Panc1 (cell line): ENCODE results near the gene AK8. TPM values are rescaled to one million over a fixed set of nuclear protein-coding genes. Genes with fewer than 3 reads are reported as not detected.

Experiments used
- ATAC-seq: fragments of 200-7000 bp; cut with Tn5 transposase; 2 replicates; pipeline ENCODE4 v1.9.1; 2020; ENCODE audit warnings: mild to moderate bottlenecking, moderate library complexity
- BruUV-seq: library from RNA; stranded (reverse); fragments of 400-500 nt; replicated peaks from 2 replicates; lab custom pipeline; 2021; lab: Mats Ljungman, UMichigan
- CTCF ChIA-PET: fragments of 300-600 bp; sonication (Branson Sonifier 250); formaldehyde crosslinking; loops from one replicate; lab custom pipeline; 2022; ENCODE audit warnings: antibody characterized with exemption; lab: Charles Lee
- POLR2A ChIA-PET: fragments of 300-600 bp; sonication (Branson Sonifier 250); formaldehyde crosslinking; loops from one replicate; lab custom pipeline; 2022; ENCODE audit warnings: antibody characterized with exemption; lab: Charles Lee
- DNase-seq: peaks from one replicate; pipeline ENCODE4 v3.0.0-alpha.2; 2010; ENCODE audit warnings: low read depth, low spot score
- H3K27ac ChIP-seq: 2 replicates; pipeline ENCODE4 v1.5.1; 2011; ENCODE audit warnings: mild to moderate bottlenecking, low read length, inconsistent platforms
- H3K27me3 ChIP-seq: fragments of 200-500 bp; sonication (Bioruptor generic); 2 replicates; pipeline ENCODE4 v1.6.0; 2014; ENCODE audit warnings: low read length, inconsistent platforms; ENCODE audit not compliant: control insufficient read depth, insufficient read depth
- H3K36me3 ChIP-seq: fragments of 200-500 bp; sonication (Bioruptor generic); 2 replicates; pipeline ENCODE4 v1.5.1; 2014; ENCODE audit warnings: inconsistent platforms, mild to moderate bottlenecking, low read length, moderate library complexity; ENCODE audit not compliant: control insufficient read depth, insufficient read depth
- H3K4me1 ChIP-seq: 2 replicates; pipeline ENCODE4 v1.5.1; 2011; ENCODE audit warnings: inconsistent platforms, mild to moderate bottlenecking, low read length, moderate library complexity; ENCODE audit not compliant: control insufficient read depth, insufficient read depth
- H3K4me3 ChIP-seq, 2 experiments: 2 replicates each; pipeline ENCODE4 v1.5.1; 2011 to 2012; ENCODE audit warnings: low read depth in 2 of 2, low read length in 2 of 2, mild to moderate bottlenecking in 2 of 2, inconsistent platforms in 1 of 2, moderate library complexity in 1 of 2
- H3K9me3 ChIP-seq: fragments of 200-500 bp; sonication (Bioruptor generic); 2 replicates; pipeline ENCODE4 v1.5.1; 2014; ENCODE audit warnings: low read depth, mild to moderate bottlenecking, inconsistent platforms, low read length, moderate library complexity; ENCODE audit not compliant: control insufficient read depth, insufficient read depth
- CTCF ChIP-seq: fragments of 450-650 bp; IDR thresholded peaks from 2 replicates; pipeline ENCODE4 v1.5.1; 2017; ENCODE audit warnings: mild to moderate bottlenecking
- POLR2AphosphoS5 ChIP-seq: IDR thresholded peaks from 2 replicates; pipeline ENCODE4 v1.6.1; 2012; ENCODE audit warnings: mild to moderate bottlenecking, low read depth, low read length, moderate library complexity
- REST ChIP-seq, 2 experiments: IDR thresholded peaks; 2 replicates each; pipeline ENCODE4 v1.6.1; 2011 to 2012; ENCODE audit warnings: low read depth in 2 of 2, control low read depth in 1 of 2, low read length in 1 of 2, mild to moderate bottlenecking in 1 of 2, moderate library complexity in 1 of 2; ENCODE audit not compliant: insufficient read depth in 1 of 2
- SIN3A ChIP-seq: IDR thresholded peaks from 2 replicates; pipeline ENCODE4 v1.6.1; 2012; ENCODE audit warnings: low read depth, mild to moderate bottlenecking, low read length, moderate library complexity, borderline replicate concordance; ENCODE audit not compliant: insufficient read depth
- TCF7L2 ChIP-seq: IDR thresholded peaks from 2 replicates; pipeline ENCODE4 v1.6.1; 2011; ENCODE audit warnings: mild to moderate bottlenecking, low read depth, low read length, inconsistent platforms
- in situ Hi-C: cut with HindIII; loops from 2 replicates; pipeline ENCODE4 v1.10.0; 2016; ENCODE audit warnings: low sequenced_read_pairs, low pct_unique_long_range_greater_than_20kb
- intact Hi-C: fragments of 100-400 bp; cut with micrococcal nuclease; formaldehyde crosslinking; loops from one replicate; pipeline ENCODE4 v1.10.0; 2022; ENCODE audit not compliant: unreplicated experiment
- total RNA-seq: library from RNA; stranded (reverse); gene quantifications from one replicate; pipeline ENCODE4 v1.2.1, GENCODE V29; 2021; ENCODE audit not compliant: unreplicated experiment

Gene AK8
- total RNA-seq, 1 experiment from 2014 or later: 0.39 TPM

GRCh38 chr9:132898051-132898450, 20.0 kb upstream of the AK8 start:
- ChIA-PET CTCF (no interaction called here), POLR2A (no interaction called here)
- Histone ChIP-seq H3K4me1 (no peaks in the 10 kb centered on the region), H3K27me3 (no peaks in the 10 kb centered on the region), H3K36me3 (no peaks in the 10 kb centered on the region), H3K27ac (no peak overlapping the region), H3K9me3 (no peaks in the 10 kb centered on the region), H3K4me3 (no peak overlapping the region)
- BruUV-seq: no TSS peak
- in situ Hi-C loops: no loop called here
- intact Hi-C loops: no loop called here
- ATAC-seq (no peak), DNase-seq (no peak)
- TF ChIP-seq TCF7L2 (no peak), SIN3A (no peak), REST (IDR thresholded peaks at IDR 0.05; ENCODE audit: insufficient read depth in 1 of 2, low read depth in 2 of 2, low read length in 1 of 2) (no peak), CTCF (no peak), POLR2AphosphoS5 (no peak)

GRCh38 chr9:132896906-132897305, 18.8 kb upstream of the AK8 start:
- no peaks in the 10 kb centered on the region for H3K4me1 ChIP-seq
- ChIA-PET POLR2A (no interaction called here), CTCF (interaction anchor here (0.6 to 0.7 kb wide), 3 partner anchors 11 to 188 kb away, joined by 3 to 6 read pairs (median 5); no protein-coding TSS in a partner anchor)
- no peak overlapping the region for H3K27ac ChIP-seq
- ATAC-seq (no peak), DNase-seq (no peak)
- H3K9me3 ChIP-seq: no peaks in the 10 kb centered on the region
- in situ Hi-C loops: no loop called here
- H3K27me3 ChIP-seq: no peaks in the 10 kb centered on the region
- BruUV-seq: no TSS peak
- no peaks in the 10 kb centered on the region for H3K36me3 ChIP-seq
- H3K4me3 ChIP-seq: no peak overlapping the region
- intact Hi-C loops: no loop called here
- TF ChIP-seq CTCF: no peak
- TF ChIP-seq TCF7L2: no peak
- no peak for TF ChIP-seq SIN3A
- TF ChIP-seq POLR2AphosphoS5: no peak
- no peak for TF ChIP-seq REST (IDR thresholded peaks at IDR 0.05; ENCODE audit: insufficient read depth in 1 of 2, low read depth in 2 of 2, low read length in 1 of 2)
